K562 (cell line): ENCODE data around the gene OGT. TPM values are rescaled to one million over a fixed set of nuclear protein-coding genes. Genes with fewer than 3 reads are reported as not detected.
A peak's percentile ranks its signal among the peaks of the same experiment; 100 is the strongest.

Source experiments
- ATAC-seq: fragments of 200-7000 bp; cut with Tn5 transposase; 3 replicates; pipeline ENCODE4 v1.9.1; 2020; ENCODE audit warnings: moderate library complexity
- BruUV-seq: library from RNA; stranded (reverse); fragments of 400-500 nt; replicated peaks from 2 replicates; lab custom pipeline; 2021; lab: Mats Ljungman, UMichigan
- CTCF ChIA-PET: fragments of 300-600 bp; formaldehyde crosslinking; extraction: SDS; loops from one replicate; lab custom pipeline; 2021; ENCODE audit warnings: low intra/inter-chr PET ratio; lab: Yijun Ruan, JAX
- POLR2A ChIA-PET: fragments of 300-600, 350-650 bp; sonication (Branson Sonifier 250); formaldehyde crosslinking; extraction: SDS; loops from one replicate; lab custom pipeline; 2021; ENCODE audit warnings: antibody characterized with exemption, inconsistent platforms; lab: Yijun Ruan, JAX
- DNase-seq, 4 experiments: peaks; one replicate each; pipeline versions ENCODE4 v3.0.0 to v3.0.0-alpha.2; 2011 to 2018; ENCODE audit warnings: low spot score in 3 of 4, mixed read lengths in 3 of 4; ENCODE audit errors: extremely low read depth in 1 of 4
- FAIRE-seq: peaks from 2 replicates; lab custom pipeline; 2011; peaks lifted over from hg19 to GRCh38; lab: Jason Lieb, UNC
- H2AFZ ChIP-seq: 2 replicates; pipeline ENCODE4 v1.6.0; 2011; ENCODE audit warnings: low read depth, low read length, control low read depth, inconsistent platforms
- H3K27ac ChIP-seq: fragments of 200-600 bp; 3 replicates; pipeline ENCODE4 v1.8.0; 2011; ENCODE audit warnings: low read depth, mild to moderate bottlenecking, control low read depth, inconsistent platforms, low read length, moderate library complexity, mixed read lengths; ENCODE audit errors: extremely low read depth
- H3K27me3 ChIP-seq, 2 experiments: fragments of 300-600 bp in 1 of 2; 2 replicates in 1 of 2; 3 replicates in 1 of 2; pipeline versions ENCODE4 v1.6.0 to v1.8.0; 2011; ENCODE audit warnings: inconsistent platforms in 2 of 2, low read length in 2 of 2, mild to moderate bottlenecking in 1 of 2, mixed read lengths in 1 of 2, moderate library complexity in 1 of 2; ENCODE audit not compliant: control insufficient read depth in 2 of 2, insufficient read depth in 2 of 2
- H3K36me3 ChIP-seq: fragments of 300-600 bp; 3 replicates; pipeline ENCODE4 v1.8.0; 2011; ENCODE audit warnings: mild to moderate bottlenecking, low read length, inconsistent platforms; ENCODE audit not compliant: control insufficient read depth, insufficient read depth
- H3K4me1 ChIP-seq, 2 experiments: fragments of 200-600 bp in 1 of 2; replicated peaks in 1 of 2; 2 replicates in 1 of 2; 3 replicates in 1 of 2; pipeline versions ENCODE4 v1.5.1 to v1.8.0; 2011; ENCODE audit warnings: inconsistent platforms in 2 of 2, low read length in 2 of 2, mild to moderate bottlenecking in 1 of 2, mixed read lengths in 1 of 2, moderate library complexity in 1 of 2; ENCODE audit not compliant: control insufficient read depth in 2 of 2, insufficient read depth in 2 of 2
- H3K4me2 ChIP-seq: 2 replicates; pipeline ENCODE4 v1.6.1; 2011; ENCODE audit warnings: low read length, control low read depth, inconsistent platforms, mixed read lengths; ENCODE audit not compliant: insufficient read depth
- H3K4me3 ChIP-seq: fragments of 200-600 bp; sonication (generic), shearing (Covaris generic); 2 replicates; pipeline ENCODE4 v1.5.1; 2016; ENCODE audit warnings: control low read depth, inconsistent platforms
- H3K79me2 ChIP-seq: fragments of 200-600 bp; 3 replicates; pipeline ENCODE4 v1.8.0; 2011; ENCODE audit warnings: low read length, inconsistent platforms; ENCODE audit not compliant: control insufficient read depth, insufficient read depth
- H3K9ac ChIP-seq, 2 experiments: 2 replicates each; pipeline versions ENCODE4 v1.6.0 to v1.6.1; 2011; ENCODE audit warnings: low read depth in 2 of 2, low read length in 2 of 2, control low read depth in 1 of 2, inconsistent platforms in 1 of 2, mild to moderate bottlenecking in 1 of 2, mixed read lengths in 1 of 2; ENCODE audit not compliant: insufficient read depth in 1 of 2
- H3K9me1 ChIP-seq: one replicate; pipeline ENCODE4 v1.6.0; 2011; ENCODE audit warnings: inconsistent platforms, mild to moderate bottlenecking, low read length, moderate library complexity; ENCODE audit not compliant: control insufficient read depth, insufficient read depth
- H3K9me3 ChIP-seq: replicated peaks from 2 replicates; pipeline ENCODE4 v1.5.1; 2011; ENCODE audit warnings: low read depth, low read length, inconsistent platforms; ENCODE audit not compliant: control insufficient read depth, insufficient read depth
- H4K20me1 ChIP-seq: replicated peaks from 2 replicates; pipeline ENCODE4 v1.6.1; 2011; ENCODE audit warnings: low read length, inconsistent platforms, mixed read lengths; ENCODE audit not compliant: control insufficient read depth, insufficient read depth
- GATAD2B ChIP-seq: fragments of 450-650 bp; IDR thresholded peaks from 2 replicates; pipeline ENCODE4 v1.6.1; 2017; ENCODE audit warnings: mild to moderate bottlenecking, borderline replicate concordance
- MCM7 ChIP-seq, 2 experiments: fragments of 450-650 bp; IDR thresholded peaks; 2 replicates each; pipeline ENCODE4 v1.6.1; 2016 to 2018
- NFIC ChIP-seq: fragments of 450-650 bp; IDR thresholded peaks from 2 replicates; pipeline ENCODE4 v1.6.1; 2017; ENCODE audit warnings: mild to moderate bottlenecking, inconsistent platforms
- NFIX ChIP-seq: fragments of 250-450 bp; sonication (Bioruptor Pico); IDR thresholded peaks from 2 replicates; pipeline ENCODE4 v1.4.0; 2020; ENCODE audit warnings: low read depth, mild to moderate bottlenecking, moderate library complexity
- RFX5 ChIP-seq: IDR thresholded peaks from 2 replicates; pipeline ENCODE4 v1.6.1; 2011; ENCODE audit warnings: low read depth, mild to moderate bottlenecking, improper control_type of control experiment, low read length
- WGBS: fragments of 100-300 bp; shearing (Covaris generic); methylation state at CpG from one replicate; pipeline ENCODE4 v1.1.6; 2016; ENCODE audit warnings: low coverage, mixed read lengths; ENCODE audit not compliant: insufficient coverage; ENCODE audit errors: missing lambda C conversion rate; 5-methylcytosine and 5-hydroxymethylcytosine counted together
- in situ Hi-C: fragments of 300-500 bp; cut with MboI; formaldehyde crosslinking; loops from 4 replicates; pipeline ENCODE4 v1.15.0; 2018; ENCODE audit warnings: inconsistent platforms, mixed read lengths
- intact Hi-C: fragments of 100-400 bp; cut with micrococcal nuclease; formaldehyde crosslinking; loops from 2 replicates; pipeline ENCODE4 v1.14.2; 2022
- polyA plus RNA-seq, 8 experiments: library from polyadenylated mRNA; depleted of rRNA in 4 of 8; stranded (reverse) in 5 of 8; unstranded in 3 of 8; fragments of >200 nt; fragmentation: Nextera tagmentation in 2 of 8; fragmentation: Illumina TruSeq in 1 of 8; extraction: Ambion mirVana in 2 of 8; extraction: Trizol in 1 of 8; gene quantifications; 2 replicates each; pipeline versions ENCODE4 v1.2.1 to v1.2.3, GENCODE V29; 2011 to 2014; ENCODE audit warnings: inconsistent platforms in 1 of 8, missing spikeins in 1 of 8
- total RNA-seq, 7 experiments: library from RNA; depleted of rRNA in 6 of 7; stranded (reverse); fragments of >200 nt in 6 of 7; fragmentation: Illumina TruSeq in 2 of 7; extraction: Trizol in 2 of 7; gene quantifications; 2 replicates each; pipeline versions ENCODE4 v1.2.1 to v1.2.3, GENCODE V29; 2011 to 2021; ENCODE audit warnings: low replicate concordance in 1 of 7
- TF ChIP-seq, protein P1 (sequence below), 2 experiments: fragments of 450-650 bp in 1 of 2; sonication (generic) in 1 of 2; formaldehyde crosslinking in 1 of 2; IDR thresholded peaks; 2 replicates each; pipeline versions ENCODE4 v1.7.1 to v1.9.0; 2016 to 2022; ENCODE audit warnings: inconsistent platforms in 1 of 2, mild to moderate bottlenecking in 1 of 2, missing genetic modification reagents in 1 of 2

The OGT gene
- total and polyA plus RNA-seq, 9 of the 15 experiments (the other 6 are each of a cell fraction or from before 2014, with no cell fraction given): 38.9 to 347 (median 117) TPM

DNA sequence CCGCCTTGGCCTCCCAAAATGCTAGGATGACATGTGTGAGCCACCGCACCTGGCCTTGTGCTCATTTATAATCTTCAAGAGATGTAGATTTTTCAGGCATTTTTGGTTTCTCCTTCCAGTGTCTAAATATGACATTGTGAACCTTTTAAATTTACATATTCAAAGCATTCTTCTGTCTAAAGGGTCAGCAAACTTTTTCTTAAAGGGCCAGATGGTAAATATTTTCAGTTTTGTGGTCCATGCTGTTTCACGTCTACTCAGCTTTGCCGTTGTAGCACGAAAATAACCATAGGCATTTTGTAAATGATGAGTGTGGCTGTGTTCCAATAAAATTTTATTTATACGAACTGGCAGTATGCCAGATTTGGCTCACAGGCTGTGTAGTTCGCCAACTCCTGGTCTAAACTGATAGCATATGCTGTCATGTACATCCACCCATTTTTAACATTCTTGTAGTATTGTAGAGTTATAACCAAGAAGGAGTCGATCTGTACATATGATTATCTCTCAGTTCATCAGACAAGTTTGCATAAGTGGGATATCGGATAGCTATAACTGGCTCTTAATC, 32.7 kb downstream of the OGT start:
- intact Hi-C loops: loop anchor here (10.0 kb wide), 1 partner anchor 161 kb away; no protein-coding TSS in a partner anchor
- CTCF ChIA-PET: no interaction called here

More for the DNA sequence above, 32.7 kb downstream of the OGT start:
- Histone ChIP-seq H3K79me2 (no peaks in the 10 kb centered on the region), H3K27ac (no peak overlapping the region), H3K4me1 (no peaks in the 10 kb centered on the region; a peak in 1 of 5 replicates), H4K20me1 (no peaks in the 10 kb centered on the region), H3K9me3 (no peaks in the 10 kb centered on the region)
- 80% methylated on average over 9 of the region's 9 CpGs for WGBS
- ATAC-seq (no peak), DNase-seq (peak in 1 of 4 experiments; percentile 19)
- in situ Hi-C loops: no loop called here
- POLR2A ChIA-PET: no interaction called here
- TF ChIP-seq, protein P1, sequence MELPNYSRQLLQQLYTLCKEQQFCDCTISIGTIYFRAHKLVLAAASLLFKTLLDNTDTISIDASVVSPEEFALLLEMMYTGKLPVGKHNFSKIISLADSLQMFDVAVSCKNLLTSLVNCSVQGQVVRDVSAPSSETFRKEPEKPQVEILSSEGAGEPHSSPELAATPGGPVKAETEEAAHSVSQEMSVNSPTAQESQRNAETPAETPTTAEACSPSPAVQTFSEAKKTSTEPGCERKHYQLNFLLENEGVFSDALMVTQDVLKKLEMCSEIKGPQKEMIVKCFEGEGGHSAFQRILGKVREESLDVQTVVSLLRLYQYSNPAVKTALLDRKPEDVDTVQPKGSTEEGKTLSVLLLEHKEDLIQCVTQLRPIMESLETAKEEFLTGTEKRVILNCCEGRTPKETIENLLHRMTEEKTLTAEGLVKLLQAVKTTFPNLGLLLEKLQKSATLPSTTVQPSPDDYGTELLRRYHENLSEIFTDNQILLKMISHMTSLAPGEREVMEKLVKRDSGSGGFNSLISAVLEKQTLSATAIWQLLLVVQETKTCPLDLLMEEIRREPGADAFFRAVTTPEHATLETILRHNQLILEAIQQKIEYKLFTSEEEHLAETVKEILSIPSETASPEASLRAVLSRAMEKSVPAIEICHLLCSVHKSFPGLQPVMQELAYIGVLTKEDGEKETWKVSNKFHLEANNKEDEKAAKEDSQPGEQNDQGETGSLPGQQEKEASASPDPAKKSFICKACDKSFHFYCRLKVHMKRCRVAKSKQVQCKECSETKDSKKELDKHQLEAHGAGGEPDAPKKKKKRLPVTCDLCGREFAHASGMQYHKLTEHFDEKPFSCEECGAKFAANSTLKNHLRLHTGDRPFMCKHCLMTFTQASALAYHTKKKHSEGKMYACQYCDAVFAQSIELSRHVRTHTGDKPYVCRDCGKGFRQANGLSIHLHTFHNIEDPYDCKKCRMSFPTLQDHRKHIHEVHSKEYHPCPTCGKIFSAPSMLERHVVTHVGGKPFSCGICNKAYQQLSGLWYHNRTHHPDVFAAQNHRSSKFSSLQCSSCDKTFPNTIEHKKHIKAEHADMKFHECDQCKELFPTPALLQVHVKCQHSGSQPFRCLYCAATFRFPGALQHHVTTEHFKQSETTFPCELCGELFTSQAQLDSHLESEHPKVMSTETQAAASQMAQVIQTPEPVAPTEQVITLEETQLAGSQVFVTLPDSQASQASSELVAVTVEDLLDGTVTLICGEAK (IDR thresholded peaks at IDR 0.05): peak; percentile 30; the same call in 1 of the 2 replicates
- TF ChIP-seq, protein P1 (CRISPR knock-in tag; IDR thresholded peaks at IDR 0.05): no peak
- TF ChIP-seq NFIC (peak; percentile 92), MCM7 (IDR thresholded peaks at IDR 0.05) (no peak), RFX5 (no peak), GATAD2B (no peak), NFIX (CRISPR knock-in tag) (peak; percentile 55)
- TF ChIP-seq, all 486 proteins: peak for 3
- Histone ChIP-seq H3K4me2 (no peak overlapping the region), H3K4me3 (no peak overlapping the region), H3K27me3 (no peaks in the 10 kb centered on the region), H3K36me3 (peaks cover 89% of the 10 kb centered on the region), H3K9ac (no peak overlapping the region), H2AFZ (no peak overlapping the region), H3K9me1 (no peaks in the 10 kb centered on the region)
- no TSS peak for BruUV-seq
- no peak for FAIRE-seq
